PC-9 (cell line): ENCODE results near the gene CABLES2. TPM values are rescaled to one million over a fixed set of nuclear protein-coding genes. Genes with fewer than 3 reads are reported as not detected.

Experiments used
- BruUV-seq: library from RNA; stranded (reverse); fragments of 400-500 nt; replicated peaks from 2 replicates; lab custom pipeline; 2021; lab: Mats Ljungman, UMichigan
- CTCF ChIA-PET: fragments of 300-600 bp; sonication (Branson Sonifier 250); formaldehyde crosslinking; loops from one replicate; lab custom pipeline; 2022; ENCODE audit warnings: antibody characterized with exemption; lab: Charles Lee
- POLR2A ChIA-PET: fragments of 300-600 bp; sonication (Branson Sonifier 250); formaldehyde crosslinking; loops from one replicate; lab custom pipeline; 2022; ENCODE audit warnings: antibody characterized with exemption; ENCODE audit not compliant: unreplicated experiment; lab: Charles Lee
- DNase-seq, 2 experiments: peaks; one replicate each; pipeline versions ENCODE4 v3.0.0 to v3.0.0-alpha.2; 2015 to 2022; ENCODE audit warnings: mixed read lengths in 1 of 2
- H2AFZ ChIP-seq: fragments of 200-600 bp; sonication (generic); 2 replicates; pipeline ENCODE4 v1.8.1; 2017; ENCODE audit warnings: antibody characterized with exemption
- H3F3A ChIP-seq: fragments of 200-600 bp; sonication (generic); 2 replicates; pipeline ENCODE4 v1.8.1; 2017; ENCODE audit warnings: antibody characterized with exemption, mild to moderate bottlenecking, low read depth; ENCODE audit not compliant: insufficient read depth
- H3K27ac ChIP-seq: fragments of 200-600 bp; sonication (generic); 2 replicates; pipeline ENCODE4 v1.6.1; 2016; ENCODE audit warnings: mixed run types
- H3K27me3 ChIP-seq: fragments of 200-600 bp; sonication (generic); 2 replicates; pipeline ENCODE4 v1.6.1; 2016; ENCODE audit warnings: low read depth, mixed run types; ENCODE audit not compliant: insufficient read depth
- H3K36me3 ChIP-seq: fragments of 200-600 bp; sonication (generic); 2 replicates; pipeline ENCODE4 v1.6.1; 2016; ENCODE audit warnings: low read depth, mixed run types
- H3K4me1 ChIP-seq: fragments of 200-600 bp; sonication (generic); replicated peaks from 2 replicates; pipeline ENCODE4 v1.6.1; 2016; ENCODE audit warnings: mixed run types; ENCODE audit not compliant: insufficient read depth
- H3K4me2 ChIP-seq: fragments of 200-600 bp; sonication (generic); 2 replicates; pipeline ENCODE4 v1.6.1; 2017; ENCODE audit warnings: mixed run types
- H3K4me3 ChIP-seq: fragments of 200-600 bp; sonication (generic); 2 replicates; pipeline ENCODE4 v1.6.1; 2016; ENCODE audit warnings: mixed run types
- H3K79me2 ChIP-seq: fragments of 200-600 bp; sonication (generic); 2 replicates; pipeline ENCODE4 v1.6.1; 2017; ENCODE audit warnings: low read depth, mixed run types
- H3K9me2 ChIP-seq: fragments of 200-600 bp; sonication (generic); 2 replicates; pipeline ENCODE4 v1.8.1; 2017; ENCODE audit warnings: mild to moderate bottlenecking; ENCODE audit not compliant: insufficient read depth
- H3K9me3 ChIP-seq: fragments of 200-600 bp; sonication (generic); 2 replicates; pipeline ENCODE4 v1.8.1; 2016; ENCODE audit warnings: low read depth; ENCODE audit not compliant: insufficient read depth
- H4K20me1 ChIP-seq: fragments of 200-600 bp; sonication (generic); 2 replicates; pipeline ENCODE4 v1.8.1; 2017; ENCODE audit not compliant: insufficient read depth
- CTCF ChIP-seq: fragments of 200-600 bp; sonication (generic); conservative IDR thresholded peaks from 2 replicates; pipeline ENCODE4 v1.6.1; 2017; ENCODE audit warnings: mixed run types, antibody characterized with exemption, mild to moderate bottlenecking, moderate library complexity
- EZH2 ChIP-seq: fragments of 200-600 bp; sonication (generic); IDR thresholded peaks from 2 replicates; pipeline ENCODE4 v1.8.0; 2017; ENCODE audit warnings: antibody characterized with exemption, low read depth
- intact Hi-C: fragments of 100-400 bp; cut with micrococcal nuclease; formaldehyde crosslinking; loops from one replicate; pipeline ENCODE4 v1.10.0; 2022; ENCODE audit not compliant: unreplicated experiment
- total RNA-seq: library from RNA; stranded (reverse); gene quantifications from 2 replicates; pipeline ENCODE4 v1.2.3, GENCODE V29; 2021

Gene CABLES2
- total RNA-seq, 1 experiment from 2014 or later, result 14.1 TPM

DNA sequence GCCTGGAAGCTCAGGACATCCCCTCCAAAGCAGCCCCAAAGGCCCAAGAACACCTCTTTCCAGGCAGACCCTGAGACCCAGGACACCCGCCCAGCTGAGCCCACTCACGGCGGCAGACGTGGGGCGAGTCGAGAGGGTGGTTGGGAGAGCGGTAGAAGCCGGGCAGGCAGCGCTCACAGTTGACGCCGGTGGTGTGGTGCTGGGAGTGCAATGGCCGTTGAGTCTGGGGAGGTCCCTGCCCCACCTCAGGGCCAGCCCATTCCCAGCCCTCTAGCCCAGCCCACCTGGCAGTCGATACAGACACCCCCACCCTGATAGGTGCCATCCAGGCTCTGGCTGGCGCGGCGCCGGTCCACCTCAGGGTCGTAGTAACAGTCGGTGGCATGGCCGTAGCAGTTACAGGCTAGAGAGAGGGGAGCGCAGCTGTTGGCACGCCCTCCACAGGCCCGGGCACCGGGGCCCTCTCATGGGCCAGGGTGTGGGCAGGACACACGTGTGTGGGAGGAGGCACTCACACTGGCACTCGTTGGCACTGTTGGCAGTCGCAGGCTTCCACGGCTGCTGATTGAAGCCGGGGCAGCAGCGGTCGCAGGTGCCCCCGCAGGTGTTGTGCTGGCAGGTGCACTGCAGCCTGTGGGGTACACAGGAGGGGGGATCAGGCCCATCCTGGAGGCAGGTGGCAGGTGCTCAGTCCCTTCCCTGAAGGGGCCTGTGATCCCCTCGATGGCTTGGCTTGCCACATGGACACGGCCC is 60.5 kb downstream of the CABLES2 start:
- Histone ChIP-seq H2AFZ (no peak overlapping the region), H3K36me3 (peaks cover 50% of the 10 kb centered on the region), H3K9me3 (no peaks in the 10 kb centered on the region), H3F3A (peaks cover 88% of the 10 kb centered on the region), H3K9me2 (no peaks in the 10 kb centered on the region), H3K27ac (no peak overlapping the region), H3K4me1 (peaks cover 19% of the 10 kb centered on the region), H3K4me3 (no peak overlapping the region), H3K27me3 (no peaks in the 10 kb centered on the region), H3K4me2 (no peak overlapping the region), H4K20me1 (peaks cover 30% of the 10 kb centered on the region), H3K79me2 (peaks cover 63% of the 10 kb centered on the region)
- no peak for DNase-seq
- POLR2A ChIA-PET, result no interaction called here
- TF ChIP-seq CTCF (no peak), EZH2 (no peak)
- no TSS peak for BruUV-seq
- intact Hi-C loops, result no loop called here
- CTCF ChIA-PET, result no interaction called here

- ChIA-PET POLR2A (no interaction called here), CTCF (no interaction called here)
- Histone ChIP-seq H3K9me3 (no peaks in the 10 kb centered on the region), H3K36me3 (peaks cover 52% of the 10 kb centered on the region), H2AFZ (no peak overlapping the region), H3K79me2 (peaks cover 61% of the 10 kb centered on the region), H3K4me1 (peaks cover 12% of the 10 kb centered on the region), H3K27me3 (no peaks in the 10 kb centered on the region), H3K4me2 (no peak overlapping the region), H3K27ac (no peak overlapping the region), H4K20me1 (peaks cover 30% of the 10 kb centered on the region), H3K9me2 (no peaks in the 10 kb centered on the region), H3F3A (peaks cover 87% of the 10 kb centered on the region), H3K4me3 (no peak overlapping the region)
- TF ChIP-seq CTCF (no peak), EZH2 (no peak)
- BruUV-seq, result no TSS peak
- intact Hi-C loops, result no loop called here
- no peak for DNase-seq
These were observed 61.3 kb downstream of the CABLES2 start for GRCh38 chr20:62345681-62346370.

GRCh38 chr20:62344782-62345181 is 62.3 kb downstream of the CABLES2 start:
- Histone ChIP-seq H2AFZ (no peak overlapping the region), H3K79me2 (peaks cover 59% of the 10 kb centered on the region), H3F3A (peaks cover 89% of the 10 kb centered on the region), H3K27ac (peak overlapping the region; percentile 28; the same call in 1 of the 2 replicates), H3K4me1 (0 out of 2 replicates have a peak, but pooled peaks cover 1% of the 10 kb centered on the region), H3K4me3 (no peak overlapping the region), H4K20me1 (peaks cover 32% of the 10 kb centered on the region), H3K27me3 (no peaks in the 10 kb centered on the region), H3K9me2 (no peaks in the 10 kb centered on the region), H3K36me3 (peaks cover 59% of the 10 kb centered on the region), H3K4me2 (no peak overlapping the region), H3K9me3 (no peaks in the 10 kb centered on the region)
- TSS peak; percentile 30 for BruUV-seq
- ChIA-PET POLR2A (no interaction called here), CTCF (interaction anchor here (0.7 kb wide), 1 partner anchor 145 kb away, joined by 5 read pairs; no protein-coding TSS in a partner anchor)
- intact Hi-C loops, result no loop called here
- DNase-seq, result no peak
- no peak for TF ChIP-seq CTCF
